HG02623 (cell line): Measurements from ENCODE around the gene PRMT7.

ENCODE experiments used
- ATAC-seq: cut with Tn5 transposase; IDR thresholded peaks from one replicate; pipeline ENCODE4 v1.9.1; 2021; ENCODE audit warnings: moderate library complexity; ENCODE audit not compliant: unreplicated experiment

Gene PRMT7

GRCh38 chr16:68300734-68301459 is 9.9 kb upstream of the PRMT7 start:
- ATAC-seq: no peak

GRCh38 chr16:68306633-68307032 is 4.2 kb upstream of the PRMT7 start:
- ATAC-seq: no peak

DNA sequence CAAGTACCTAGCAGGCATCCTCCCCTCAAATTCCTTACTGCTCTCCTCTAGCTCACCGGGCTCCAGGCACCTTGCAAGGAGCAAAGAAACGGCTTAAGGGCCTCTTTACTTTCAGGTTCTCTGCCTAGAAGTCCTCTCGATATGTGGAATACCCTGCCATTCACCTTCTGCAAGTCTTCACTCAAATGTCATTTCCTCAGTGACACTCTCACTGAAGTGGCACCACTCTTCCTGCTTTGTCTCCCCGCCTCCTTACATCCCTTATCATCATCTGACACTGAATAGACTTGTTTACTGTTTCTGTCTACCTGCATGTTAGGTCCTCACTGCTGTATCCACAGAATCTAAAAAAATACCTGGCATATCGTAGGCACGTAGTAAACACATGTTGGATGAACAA is 1.0 kb upstream of the PRMT7 start:
- no peak for ATAC-seq

- peak; percentile 21 for ATAC-seq
Observed at GRCh38 chr16:68310437-68310773, 414 bp upstream of the PRMT7 start.

GRCh38 chr16:68313116-68313515 is 2.3 kb downstream of the PRMT7 start:
- ATAC-seq: no peak

DNA sequence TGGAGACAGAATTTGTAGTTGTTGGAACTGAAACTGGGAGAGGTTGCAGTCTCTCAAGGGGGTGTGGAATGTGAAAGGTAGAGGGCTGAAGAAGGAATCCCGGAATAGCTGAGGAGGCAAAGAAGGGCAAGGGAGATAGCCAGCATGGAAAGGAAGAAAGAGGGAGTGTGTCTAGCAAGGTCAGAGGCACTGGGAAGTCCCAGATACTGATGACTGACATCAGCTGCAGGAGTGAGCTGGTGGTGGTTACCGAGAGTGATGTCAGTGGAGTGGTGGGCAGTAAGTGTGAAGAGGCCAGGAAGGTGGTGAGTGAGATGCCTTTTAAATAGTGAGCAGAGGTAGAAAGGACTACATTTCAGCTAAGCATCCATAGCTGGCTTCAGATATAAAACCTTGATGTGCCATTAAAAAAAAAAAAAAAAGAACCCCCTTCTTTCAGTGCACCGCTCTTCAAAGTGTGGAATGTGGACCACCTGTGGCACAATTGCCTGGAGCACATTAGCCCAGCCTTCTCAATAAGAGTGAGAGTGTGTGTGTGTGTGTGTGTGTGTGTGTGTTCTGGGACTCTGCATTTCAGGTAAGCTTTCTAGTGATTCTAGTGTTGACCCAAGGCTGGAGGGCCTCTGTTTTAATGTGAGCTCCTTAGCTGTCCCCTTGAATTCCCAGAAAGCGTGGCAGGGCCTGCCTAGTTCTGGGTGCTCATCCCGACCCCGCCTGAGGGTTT is 8.5 kb downstream of the PRMT7 start:
- no peak for ATAC-seq

DNA sequence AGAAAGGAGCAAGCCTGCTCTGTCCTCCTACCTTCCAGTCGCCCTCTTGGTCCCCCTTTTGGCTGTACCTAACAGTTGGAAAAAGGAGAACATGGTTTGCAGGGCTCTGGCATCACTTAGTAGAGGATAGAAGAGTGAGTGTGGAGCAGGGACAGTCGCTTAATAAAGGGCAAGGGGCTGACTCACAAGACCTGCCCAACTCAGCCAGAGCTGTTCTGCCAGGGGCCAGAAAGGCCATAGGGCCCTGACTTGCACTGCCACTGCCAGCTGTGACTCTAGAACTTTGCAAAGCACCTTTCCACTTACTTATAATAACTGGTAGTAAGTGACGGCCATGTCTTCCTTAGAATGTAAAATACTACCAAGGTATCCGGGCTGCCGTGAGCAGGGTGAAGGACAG is 13.5 kb downstream of the PRMT7 start:
- ATAC-seq: no peak

DNA sequence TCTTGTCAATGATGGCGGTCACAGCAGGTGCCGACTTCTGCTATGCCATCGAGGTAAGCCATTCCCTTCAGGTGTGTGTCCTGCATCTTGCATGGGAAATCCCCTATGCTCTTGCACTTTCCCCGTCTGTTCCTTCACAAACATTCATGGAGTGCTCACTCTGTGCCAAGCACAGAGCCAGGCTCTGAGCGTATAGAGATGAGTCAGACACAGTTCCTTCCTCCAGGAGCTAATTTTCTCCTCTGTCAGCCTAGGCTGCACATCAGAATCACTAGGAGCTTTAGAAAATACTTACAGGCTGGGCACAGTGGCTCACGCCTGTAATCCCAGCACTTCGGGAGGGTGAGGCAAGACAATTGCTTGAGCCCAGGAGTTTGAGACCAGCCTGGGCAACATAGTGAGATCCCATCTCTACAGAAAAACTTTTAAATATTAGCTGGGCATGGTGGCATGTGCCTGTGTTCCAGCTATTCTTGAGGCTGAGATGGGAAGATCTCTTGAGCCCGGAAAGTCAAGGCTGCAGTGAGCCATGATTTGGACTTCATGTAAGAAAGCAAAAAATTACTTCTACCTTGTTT is 14.1 kb downstream of the PRMT7 start:
- ATAC-seq: no peak

- ATAC-seq: peak; percentile 72
Observed at GRCh38 chr16:68328151-68328859, 17.5 kb downstream of the PRMT7 start.

DNA sequence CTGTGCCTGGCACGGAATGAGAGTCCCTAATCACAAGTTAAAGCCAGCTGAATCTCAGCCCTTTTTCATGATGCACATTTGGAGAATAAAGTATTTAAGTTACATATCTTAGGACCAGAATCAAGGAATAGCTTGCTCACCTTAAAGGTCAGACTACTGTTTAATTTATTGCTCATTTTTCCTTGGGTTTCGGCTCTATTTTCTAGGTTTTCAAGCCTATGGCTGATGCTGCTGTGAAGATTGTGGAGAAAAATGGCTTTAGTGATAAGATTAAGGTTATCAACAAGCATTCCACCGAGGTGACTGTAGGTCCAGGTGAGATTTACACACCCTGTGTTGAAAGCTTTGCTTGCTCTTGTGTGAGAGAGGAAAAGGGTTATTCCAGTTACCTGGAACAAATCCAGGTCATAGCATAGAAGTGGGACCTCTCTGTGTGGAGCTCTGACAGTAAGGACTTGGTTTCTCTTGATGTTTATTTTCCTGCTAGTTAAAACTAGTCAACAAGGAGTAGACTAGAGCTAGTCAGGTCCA is 18.1 kb downstream of the PRMT7 start:
- no peak for ATAC-seq

- ATAC-seq: no peak
Observed at GRCh38 chr16:68331879-68332410, 21.1 kb downstream of the PRMT7 start.

GRCh38 chr16:68332411-68333121 is 21.7 kb downstream of the PRMT7 start:
- no peak for ATAC-seq

- no peak for ATAC-seq
Observed at GRCh38 chr16:68335175-68335574, 24.4 kb downstream of the PRMT7 start.

- ATAC-seq: no peak
Observed at GRCh38 chr16:68338326-68339119, 27.7 kb downstream of the PRMT7 start.

GRCh38 chr16:68339214-68339613 is 28.4 kb downstream of the PRMT7 start:
- no peak for ATAC-seq

GRCh38 chr16:68342620-68343019 is 31.8 kb downstream of the PRMT7 start:
- ATAC-seq: no peak

DNA sequence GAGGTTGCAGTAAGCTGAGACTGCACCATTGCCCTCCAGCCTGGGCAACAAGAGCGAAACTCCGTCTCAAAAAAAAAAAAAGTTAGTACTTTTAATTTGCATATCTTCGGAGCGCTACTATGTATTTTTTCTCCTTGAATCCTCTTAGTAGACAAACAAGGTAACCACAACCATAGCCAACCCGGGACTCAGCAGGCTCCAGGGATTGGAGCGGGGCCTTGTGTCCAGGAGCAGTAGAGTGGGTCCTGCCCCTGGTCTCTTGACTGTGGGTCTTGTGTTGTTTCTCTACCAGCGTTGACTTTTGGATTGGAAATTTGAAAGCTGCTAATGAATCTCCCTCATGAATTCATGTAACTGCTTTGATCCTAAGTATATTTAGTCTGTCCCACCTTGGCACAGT is 32.3 kb downstream of the PRMT7 start:
- ATAC-seq: no peak

DNA sequence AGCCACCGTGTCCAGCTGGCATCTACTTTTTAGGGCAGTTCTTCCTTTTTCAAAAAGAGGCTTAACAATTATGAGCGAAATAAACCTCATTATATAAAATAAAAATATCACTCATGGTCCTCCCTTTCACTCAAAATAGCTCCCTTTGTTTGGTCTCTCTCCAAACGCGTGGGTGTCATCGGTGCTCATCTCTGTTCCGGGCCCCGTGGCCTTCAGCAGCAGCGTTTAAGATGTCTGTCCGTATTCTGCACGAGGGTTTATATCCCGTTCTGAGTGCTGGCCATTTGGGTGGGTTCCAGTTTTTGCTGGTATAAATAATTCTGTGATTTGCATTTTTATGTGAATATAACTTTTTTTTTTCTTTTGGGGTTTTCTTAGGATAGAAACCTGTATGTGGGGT is 33.4 kb downstream of the PRMT7 start:
- ATAC-seq: no peak

- ATAC-seq: no peak
Observed at GRCh38 chr16:68345351-68345810, 34.6 kb downstream of the PRMT7 start.
